ENCODE measurements around the gene BTNL9. TPM values are rescaled to one million over a fixed set of nuclear protein-coding genes. Genes with fewer than 3 reads are reported as not detected.
"Not testable (repeated sequence)": the region's sequence is repeated elsewhere in the genome, so short reads cannot be mapped to it uniquely, and the experiment has no call there.

Gene BTNL9
- total RNA-seq, 6 experiments from 2014 or later: 5.3 to 11.6 (median 7.8) TPM

DNA sequence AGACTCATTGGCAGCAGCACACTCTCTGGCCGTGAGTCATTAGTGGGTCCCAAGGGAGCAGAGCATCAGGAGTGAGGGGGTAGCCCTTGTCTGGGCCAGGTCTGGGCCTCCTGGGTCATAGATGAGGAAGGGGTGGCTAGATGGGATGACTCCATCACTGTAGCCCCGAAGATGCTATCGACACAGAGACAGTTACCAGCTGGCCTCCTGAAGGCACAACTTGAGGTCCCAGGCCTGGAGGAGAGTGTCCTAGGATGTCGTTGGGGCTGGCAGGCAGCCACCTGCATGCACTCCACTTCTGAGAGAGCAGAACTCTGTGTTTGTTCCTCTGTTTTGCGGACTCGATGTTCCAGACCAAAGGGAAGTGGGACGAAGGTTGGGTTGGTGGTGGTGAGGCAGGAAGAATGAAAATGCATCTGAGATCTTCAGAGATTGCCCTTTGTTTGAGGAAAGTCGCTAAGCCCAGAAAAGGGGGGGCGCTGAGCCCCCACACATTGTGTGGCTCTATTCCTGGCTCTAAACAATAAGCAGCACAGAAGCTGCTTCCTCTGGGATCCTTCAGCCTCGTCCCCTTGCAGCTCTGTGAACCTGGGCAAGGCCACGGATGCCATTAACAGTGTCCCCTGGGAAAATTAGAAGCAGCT is 4.7 kb downstream of the BTNL9 start:
- DNase-seq (peak in 2 of 3 donors; percentile 30 to 46), ATAC-seq (peak; percentile 44 to 74 (median 54))
- H3K36me3 ChIP-seq: no peaks in the 10 kb centered on the region
- no peaks in the 10 kb centered on the region for H3K4me1 ChIP-seq
- H3K9me3 ChIP-seq: no peaks in the 10 kb centered on the region
- WGBS (ENCODE audit: insufficient coverage, low coverage, low lambda C conversion rate, missing lambda C conversion rate): 28% methylated on average over 6 of the region's 11 CpGs
- TF ChIP-seq, protein P1, sequence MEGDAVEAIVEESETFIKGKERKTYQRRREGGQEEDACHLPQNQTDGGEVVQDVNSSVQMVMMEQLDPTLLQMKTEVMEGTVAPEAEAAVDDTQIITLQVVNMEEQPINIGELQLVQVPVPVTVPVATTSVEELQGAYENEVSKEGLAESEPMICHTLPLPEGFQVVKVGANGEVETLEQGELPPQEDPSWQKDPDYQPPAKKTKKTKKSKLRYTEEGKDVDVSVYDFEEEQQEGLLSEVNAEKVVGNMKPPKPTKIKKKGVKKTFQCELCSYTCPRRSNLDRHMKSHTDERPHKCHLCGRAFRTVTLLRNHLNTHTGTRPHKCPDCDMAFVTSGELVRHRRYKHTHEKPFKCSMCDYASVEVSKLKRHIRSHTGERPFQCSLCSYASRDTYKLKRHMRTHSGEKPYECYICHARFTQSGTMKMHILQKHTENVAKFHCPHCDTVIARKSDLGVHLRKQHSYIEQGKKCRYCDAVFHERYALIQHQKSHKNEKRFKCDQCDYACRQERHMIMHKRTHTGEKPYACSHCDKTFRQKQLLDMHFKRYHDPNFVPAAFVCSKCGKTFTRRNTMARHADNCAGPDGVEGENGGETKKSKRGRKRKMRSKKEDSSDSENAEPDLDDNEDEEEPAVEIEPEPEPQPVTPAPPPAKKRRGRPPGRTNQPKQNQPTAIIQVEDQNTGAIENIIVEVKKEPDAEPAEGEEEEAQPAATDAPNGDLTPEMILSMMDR (IDR thresholded peaks at IDR 0.05): no peak
- TF ChIP-seq POLR2A (IDR thresholded peaks at IDR 0.05): no peak
- no peak overlapping the region for H3K27ac ChIP-seq
- intact Hi-C loops (cut with DNase I): no loop called here
- no peak overlapping the region for H3K4me3 ChIP-seq
- H3K27me3 ChIP-seq: peaks cover 0 to 11% of the 10 kb centered on the region in 2 donors

DNA sequence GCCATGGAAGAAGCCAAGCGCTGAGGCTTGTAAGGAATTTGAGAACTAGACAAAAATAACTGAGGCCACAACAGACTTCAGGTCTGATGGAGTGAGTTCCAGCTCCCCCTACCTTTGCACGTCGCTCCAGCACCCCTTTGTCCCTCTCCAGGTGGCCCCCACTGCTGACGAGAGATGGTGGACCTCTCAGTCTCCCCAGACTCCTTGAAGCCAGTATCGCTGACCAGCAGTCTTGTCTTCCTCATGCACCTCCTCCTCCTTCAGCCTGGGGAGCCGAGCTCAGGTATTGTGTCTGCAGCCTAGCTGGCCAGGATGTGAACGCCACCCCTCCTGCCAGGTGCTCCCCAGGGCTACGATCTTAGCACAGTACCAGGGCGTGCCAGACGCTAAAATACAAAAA is 5.2 kb downstream of the BTNL9 start:
- Histone ChIP-seq H3K9me3 (no peaks in the 10 kb centered on the region), H3K4me1 (no peaks in the 10 kb centered on the region), H3K27ac (no peak overlapping the region), H3K27me3 (peaks cover 0 to 13% of the 10 kb centered on the region in 2 donors), H3K4me3 (no peak overlapping the region), H3K36me3 (no peaks in the 10 kb centered on the region)
- WGBS (ENCODE audit: insufficient coverage, low coverage, low lambda C conversion rate, missing lambda C conversion rate): 35% methylated on average over 4 of the region's 10 CpGs
- ATAC-seq (no peak), DNase-seq (peak in 1 of 3 donors; percentile 26)
- intact Hi-C loops (cut with DNase I): no loop called here
- no peak for TF ChIP-seq POLR2A (IDR thresholded peaks at IDR 0.05)
- TF ChIP-seq, protein P1 (IDR thresholded peaks at IDR 0.05): no peak

DNA sequence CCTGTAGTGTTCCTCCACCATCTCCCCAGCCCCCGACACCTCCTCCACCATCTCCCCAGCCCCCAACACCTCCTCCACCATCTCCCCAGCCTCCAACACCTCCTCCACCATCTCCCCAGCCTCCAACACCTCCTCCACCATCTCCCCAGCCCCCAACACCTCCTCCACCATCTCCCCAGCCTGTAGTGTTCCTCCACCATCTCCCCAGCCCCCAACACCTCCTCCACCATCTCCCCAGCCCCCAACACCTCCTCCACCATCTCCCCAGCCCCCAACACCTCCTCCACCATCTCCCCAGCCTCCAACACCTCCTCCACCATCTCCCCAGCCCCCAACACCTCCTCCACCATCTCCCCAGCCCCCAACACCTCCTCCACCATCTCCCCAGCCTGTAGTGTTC is 5.8 kb downstream of the BTNL9 start:
- ATAC-seq; H3K36me3 ChIP-seq; H3K27ac ChIP-seq; H3K9me3 ChIP-seq; H3K4me1 ChIP-seq; intact Hi-C loops (cut with DNase I); H3K4me3 ChIP-seq: not testable (repeated sequence)
- peaks cover 0 to 13% of the 10 kb centered on the region in 2 donors for H3K27me3 ChIP-seq
- DNase-seq: peak in 1 of 3 donors; percentile 50
- WGBS (ENCODE audit: insufficient coverage, low coverage, low lambda C conversion rate, missing lambda C conversion rate): 10% methylated on average over 1 of the region's 1 CpG

DNA sequence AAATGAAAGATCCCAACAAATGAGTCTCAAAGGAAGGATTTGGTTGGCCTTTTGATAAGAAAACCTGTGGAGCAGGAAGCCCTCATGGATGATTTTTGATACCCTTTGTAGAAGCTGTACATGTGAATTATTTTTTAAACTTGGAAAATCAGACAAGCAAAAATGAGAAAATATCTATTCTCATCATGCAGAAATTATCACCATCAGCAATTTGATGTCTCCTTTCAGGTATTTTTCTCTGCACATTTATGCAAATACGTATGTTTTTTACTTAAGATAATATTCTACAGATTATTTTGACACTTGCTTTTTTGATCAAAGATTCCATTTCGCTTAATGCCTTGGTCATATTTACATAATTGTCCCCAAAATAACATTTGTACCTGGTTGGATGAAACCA is 7.2 kb downstream of the BTNL9 start:
- H3K4me3 ChIP-seq: no peak overlapping the region
- TF ChIP-seq, protein P1 (IDR thresholded peaks at IDR 0.05): no peak
- no peak for TF ChIP-seq POLR2A (IDR thresholded peaks at IDR 0.05)
- H3K36me3 ChIP-seq: no peaks in the 10 kb centered on the region
- peaks cover 0 to under 1% (median 0%) of the 10 kb centered on the region in 4 donors for H3K4me1 ChIP-seq
- no peak for ATAC-seq
- no peak for DNase-seq
- no peaks in the 10 kb centered on the region for H3K9me3 ChIP-seq
- H3K27ac ChIP-seq: no peak overlapping the region
- intact Hi-C loops (cut with DNase I): no loop called here
- peaks cover 0 to 23% of the 10 kb centered on the region in 2 donors for H3K27me3 ChIP-seq
- WGBS (ENCODE audit: insufficient coverage, low coverage, low lambda C conversion rate, missing lambda C conversion rate): 48% methylated on average over 2 of the region's 2 CpGs

DNA sequence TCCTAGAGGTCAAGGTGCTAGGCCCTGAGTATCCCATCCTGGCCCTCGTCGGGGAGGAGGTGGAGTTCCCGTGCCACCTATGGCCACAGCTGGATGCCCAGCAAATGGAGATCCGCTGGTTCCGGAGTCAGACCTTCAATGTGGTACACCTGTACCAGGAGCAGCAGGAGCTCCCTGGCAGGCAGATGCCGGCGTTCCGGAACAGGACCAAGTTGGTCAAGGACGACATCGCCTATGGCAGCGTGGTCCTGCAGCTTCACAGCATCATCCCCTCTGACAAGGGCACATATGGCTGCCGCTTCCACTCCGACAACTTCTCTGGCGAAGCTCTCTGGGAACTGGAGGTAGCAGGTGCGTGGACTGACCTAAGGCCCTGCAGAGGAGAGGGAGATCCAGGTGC is 7.9 kb downstream of the BTNL9 start:
- Histone ChIP-seq H3K27me3 (peaks cover 0 to 23% of the 10 kb centered on the region in 2 donors), H3K9me3 (no peaks in the 10 kb centered on the region), H3K4me3 (no peak overlapping the region), H3K27ac (no peak overlapping the region), H3K4me1 (peaks cover 0 to 4% (median 0%) of the 10 kb centered on the region in 4 donors), H3K36me3 (no peaks in the 10 kb centered on the region)
- ATAC-seq (no peak), DNase-seq (peak in 1 of 3 donors; percentile 44)
- WGBS (ENCODE audit: insufficient coverage, low coverage, low lambda C conversion rate, missing lambda C conversion rate): 71% methylated on average over 6 of the region's 15 CpGs
- intact Hi-C loops (cut with DNase I): no loop called here
- TF ChIP-seq, protein P1 (IDR thresholded peaks at IDR 0.05): no peak
- no peak for TF ChIP-seq POLR2A (IDR thresholded peaks at IDR 0.05)
